CD1c-positive myeloid dendritic cell (primary cell): ENCODE measurements around the gene SLC39A3.
"Not testable (repeated sequence)": the region's sequence is repeated elsewhere in the genome, so short reads cannot be mapped to it uniquely, and the experiment has no call there.

Experiments
- DNase-seq: peaks from one replicate; pipeline ENCODE4 v3.0.0-alpha.2; 2016; ENCODE audit errors: extremely low spot score

SLC39A3 gene

DNA sequence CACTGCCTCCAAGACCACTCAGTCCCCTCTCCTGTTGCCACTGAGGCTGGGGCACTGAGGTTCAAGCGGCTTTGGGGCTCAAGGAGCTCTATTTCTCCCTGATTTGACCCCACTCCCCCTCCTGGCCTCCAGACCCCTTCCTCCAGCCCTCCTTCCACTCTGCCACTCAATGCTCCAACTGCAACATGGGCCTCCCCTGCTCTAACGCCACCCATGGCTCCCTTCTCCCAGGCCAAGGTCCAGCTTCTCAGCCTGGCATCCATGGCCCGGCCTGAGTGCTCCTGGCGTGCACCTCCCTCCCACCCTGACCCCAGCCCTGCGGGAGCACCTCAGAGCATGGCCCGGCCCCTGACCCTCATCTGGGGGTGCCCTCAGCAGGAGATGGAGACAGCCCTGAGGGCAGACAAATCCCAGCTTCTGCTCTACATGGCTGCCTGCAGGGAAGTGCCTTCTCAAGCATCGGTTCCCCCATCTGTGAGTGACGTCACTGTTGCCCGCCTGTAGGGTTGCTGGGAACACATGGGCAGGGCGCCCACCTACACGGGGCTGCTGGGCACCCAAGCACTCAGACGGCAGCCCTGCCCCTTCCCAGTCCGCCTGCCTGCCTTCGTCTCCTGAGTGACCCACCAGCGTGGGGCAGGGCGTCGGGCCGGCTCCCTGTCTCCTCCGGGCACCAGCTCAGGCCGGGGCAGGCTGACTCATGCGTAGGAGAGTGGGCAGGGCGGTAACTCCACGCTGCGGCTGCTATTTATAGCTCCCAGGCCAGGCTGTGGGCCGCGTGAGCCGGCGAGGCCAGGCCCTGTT, 17.1 kb downstream of the SLC39A3 start:
- peak; percentile 91 for DNase-seq

DNA sequence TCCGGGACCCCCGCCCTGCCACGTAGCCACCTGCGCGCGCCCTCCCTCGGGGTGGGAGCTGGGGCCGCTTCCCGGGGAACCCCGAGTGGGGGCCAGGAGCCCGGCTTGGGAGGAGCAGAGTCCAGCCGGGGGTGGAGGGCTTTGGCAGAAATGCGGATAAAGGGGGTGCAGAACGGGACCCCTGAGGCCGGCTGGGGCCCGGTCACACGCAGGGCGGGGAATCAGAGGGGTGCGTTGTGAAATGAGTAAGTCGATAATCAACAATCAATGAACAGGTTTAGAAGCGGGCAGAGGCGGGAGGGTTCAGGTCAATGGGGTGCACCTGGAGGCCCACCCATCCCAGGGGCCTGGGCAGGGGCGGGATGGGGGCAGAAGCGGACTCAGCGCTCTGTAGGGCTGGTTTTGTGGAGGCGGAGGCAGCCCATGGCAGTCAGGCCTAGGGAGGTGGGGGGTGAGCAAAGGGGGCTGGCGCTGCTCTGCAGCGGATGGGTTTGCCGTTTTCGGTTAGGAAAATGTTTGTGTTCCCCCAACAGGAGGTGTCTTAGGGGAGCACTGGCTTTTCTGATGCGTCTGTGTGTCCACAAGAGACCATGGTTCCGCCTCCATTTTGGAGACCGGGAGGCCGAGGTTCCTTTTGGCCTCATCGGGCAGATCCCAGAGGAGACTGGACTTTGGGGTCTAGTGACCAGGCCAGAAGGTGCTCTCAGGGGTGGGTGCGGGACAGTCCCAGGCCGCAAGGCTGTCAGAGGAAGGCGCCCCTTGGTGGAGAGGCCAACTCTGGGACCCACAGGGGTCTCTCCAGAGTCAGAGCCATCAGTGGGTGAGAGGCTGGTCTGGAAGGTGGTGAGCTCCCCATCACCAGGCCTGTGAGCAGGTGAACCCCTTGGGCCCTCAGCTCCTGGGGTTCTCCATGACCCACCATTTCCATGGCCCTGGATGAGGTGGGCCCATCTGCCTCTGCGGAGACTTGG, 18.0 kb downstream of the SLC39A3 start:
- DNase-seq: no peak

DNA sequence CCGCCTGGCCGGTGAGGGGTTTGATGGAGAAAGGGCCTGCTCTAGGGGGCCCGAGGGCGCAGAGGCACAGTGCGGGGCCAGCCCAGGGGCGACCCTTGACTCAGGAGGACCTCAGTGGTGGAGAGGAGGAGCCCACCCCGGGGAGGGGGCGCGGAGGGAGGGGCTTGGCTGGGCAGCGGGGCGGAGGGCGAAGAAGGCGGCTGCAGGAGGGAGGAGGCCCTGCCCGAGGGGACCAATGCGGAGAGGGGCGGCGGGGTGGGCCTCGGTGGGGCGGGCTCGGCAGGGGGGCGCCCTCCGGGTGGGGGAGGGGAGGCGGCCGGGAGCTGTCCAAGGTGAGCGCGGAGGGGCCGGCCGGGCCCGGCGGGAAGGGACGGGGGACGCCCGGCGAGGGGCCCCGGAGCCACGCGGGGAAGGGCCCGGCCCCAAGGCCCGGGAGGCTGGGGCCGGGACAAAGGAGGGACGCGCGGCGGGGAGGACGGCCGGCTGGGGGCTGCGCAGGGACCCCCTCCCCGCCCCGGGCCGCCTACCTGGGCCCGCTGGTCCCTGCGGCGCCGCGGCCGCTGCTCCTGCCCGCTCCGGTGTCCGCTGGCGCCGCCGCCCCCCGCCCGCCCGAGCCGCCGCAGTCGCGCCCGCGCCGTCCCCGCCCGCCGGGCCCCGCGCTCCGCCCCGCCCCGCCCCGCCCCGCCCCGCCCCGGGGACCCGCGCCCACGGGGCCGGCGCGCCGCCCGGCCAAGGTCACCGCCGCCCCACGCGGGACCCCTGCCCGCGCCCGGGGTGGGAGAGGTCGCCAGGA, 18.8 kb downstream of the SLC39A3 start, which contains the start of gene DIRAS1:
Gene DIRAS1 (minus strand): TSS at position 596 of the 793 bp plus-strand sequence. CDS start 3,566 bp downstream, outside the sequence.
- DNase-seq: no peak

DNA sequence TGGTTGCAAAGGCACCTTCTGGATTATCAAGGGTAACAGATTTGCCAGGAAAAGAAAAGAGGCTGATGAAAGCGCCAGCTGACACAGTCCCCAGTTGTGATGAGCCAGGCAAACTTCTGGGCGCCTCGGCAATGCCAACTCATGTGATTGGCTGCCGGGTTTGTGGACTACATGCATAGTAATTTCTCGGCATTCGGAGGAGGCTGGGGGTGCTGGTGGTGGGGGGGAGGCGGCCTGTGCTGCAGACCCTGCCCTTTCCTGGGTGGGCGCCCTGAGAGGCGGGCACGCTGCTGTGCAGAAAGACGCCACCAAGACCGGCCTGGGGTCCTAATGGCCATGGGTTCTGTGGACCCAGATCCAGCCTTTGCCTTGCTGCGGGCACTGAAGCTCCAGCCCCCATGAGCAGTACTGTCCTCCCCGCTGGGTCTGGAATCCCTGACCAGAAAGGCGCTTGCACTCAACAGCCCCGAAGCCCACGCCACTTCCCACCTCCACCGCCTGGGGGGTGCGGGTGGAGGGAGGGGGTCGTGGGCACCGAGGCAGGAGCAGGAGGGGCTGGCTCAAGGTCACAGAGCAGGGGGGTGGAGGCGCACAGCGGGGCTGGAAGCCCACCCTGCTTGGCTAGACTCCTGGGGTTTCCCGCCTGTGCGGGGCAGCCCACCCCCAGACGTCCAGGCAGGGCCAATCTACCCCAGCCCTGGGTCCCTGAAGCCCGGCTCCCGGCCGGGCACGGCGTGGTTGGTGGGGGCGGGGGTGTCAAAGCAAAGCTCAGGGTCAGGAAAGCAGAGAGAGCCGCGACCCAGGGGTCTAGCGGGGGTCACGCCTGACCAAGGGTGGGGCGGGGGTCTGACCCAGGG, 19.7 kb downstream of the SLC39A3 start:
- DNase-seq: peak; percentile 31

DNA sequence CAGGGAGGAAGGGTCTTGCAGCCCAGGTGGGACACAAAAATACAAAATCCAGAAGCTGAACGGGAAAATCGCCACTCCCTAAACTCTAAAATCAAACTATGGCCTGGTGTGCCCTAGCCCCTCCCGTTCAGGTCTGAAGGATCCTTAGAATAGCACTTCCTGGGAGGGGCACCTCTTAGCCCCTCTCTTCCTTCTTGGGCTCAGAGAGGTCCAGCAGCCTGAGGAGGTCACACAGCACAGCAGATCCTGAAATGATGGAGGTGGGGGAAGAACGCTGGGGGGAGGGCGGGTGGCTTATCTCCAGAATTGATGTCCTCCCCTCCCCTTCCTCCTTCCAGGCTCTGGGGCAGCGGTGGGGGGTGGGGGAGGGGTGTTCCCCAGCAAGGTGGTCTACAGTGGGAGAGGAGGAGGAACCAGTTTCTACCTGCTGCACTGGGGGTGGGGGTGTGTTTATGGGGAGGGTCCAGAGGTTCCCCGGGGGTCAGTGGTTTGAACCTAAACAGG, 20.5 kb downstream of the SLC39A3 start:
- DNase-seq: no peak

DNA sequence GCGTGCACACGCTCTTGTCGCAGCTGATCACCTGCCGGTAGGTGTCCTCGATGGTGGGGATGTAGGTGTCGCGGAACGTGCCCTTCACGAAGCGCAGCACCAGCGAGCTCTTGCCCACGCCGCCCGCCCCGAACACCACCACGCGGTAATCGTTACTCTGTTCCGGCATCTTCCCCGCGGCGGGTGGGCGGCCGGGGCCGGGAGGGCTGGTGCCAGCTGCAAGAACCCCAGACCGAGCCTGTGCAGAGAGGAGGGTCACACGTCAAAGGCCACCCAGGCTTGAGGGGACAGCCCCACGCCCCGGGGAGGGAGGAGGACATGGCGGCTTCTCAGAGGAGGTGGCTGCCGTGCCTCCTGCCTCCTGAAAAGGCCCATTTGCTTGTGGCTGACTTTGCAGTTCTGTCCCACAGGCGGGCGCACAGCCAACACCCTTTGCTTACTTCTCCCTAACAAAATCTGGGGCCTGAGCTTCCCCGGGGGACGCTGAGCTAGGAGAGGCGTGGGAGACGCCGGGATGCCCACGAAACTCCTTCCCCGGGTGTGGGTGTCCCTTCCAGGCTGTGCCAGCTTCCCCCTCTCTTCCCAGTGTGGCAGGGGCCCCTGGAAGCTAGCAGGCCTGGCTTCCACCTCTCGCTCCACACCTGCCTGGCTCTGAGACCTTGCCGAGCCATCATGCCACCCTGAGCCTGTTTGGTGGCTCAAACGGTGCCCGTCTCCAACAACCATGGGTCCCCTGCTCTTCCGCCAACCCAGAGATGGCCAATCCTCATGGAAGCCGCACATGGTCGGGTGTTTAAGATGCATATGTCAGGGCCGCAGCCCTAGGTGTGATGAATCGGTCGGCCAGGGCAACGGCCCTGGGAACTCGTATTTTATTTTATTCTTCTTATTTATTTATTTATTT, 21.9 kb downstream of the SLC39A3 start:
- DNase-seq: no peak

DNA sequence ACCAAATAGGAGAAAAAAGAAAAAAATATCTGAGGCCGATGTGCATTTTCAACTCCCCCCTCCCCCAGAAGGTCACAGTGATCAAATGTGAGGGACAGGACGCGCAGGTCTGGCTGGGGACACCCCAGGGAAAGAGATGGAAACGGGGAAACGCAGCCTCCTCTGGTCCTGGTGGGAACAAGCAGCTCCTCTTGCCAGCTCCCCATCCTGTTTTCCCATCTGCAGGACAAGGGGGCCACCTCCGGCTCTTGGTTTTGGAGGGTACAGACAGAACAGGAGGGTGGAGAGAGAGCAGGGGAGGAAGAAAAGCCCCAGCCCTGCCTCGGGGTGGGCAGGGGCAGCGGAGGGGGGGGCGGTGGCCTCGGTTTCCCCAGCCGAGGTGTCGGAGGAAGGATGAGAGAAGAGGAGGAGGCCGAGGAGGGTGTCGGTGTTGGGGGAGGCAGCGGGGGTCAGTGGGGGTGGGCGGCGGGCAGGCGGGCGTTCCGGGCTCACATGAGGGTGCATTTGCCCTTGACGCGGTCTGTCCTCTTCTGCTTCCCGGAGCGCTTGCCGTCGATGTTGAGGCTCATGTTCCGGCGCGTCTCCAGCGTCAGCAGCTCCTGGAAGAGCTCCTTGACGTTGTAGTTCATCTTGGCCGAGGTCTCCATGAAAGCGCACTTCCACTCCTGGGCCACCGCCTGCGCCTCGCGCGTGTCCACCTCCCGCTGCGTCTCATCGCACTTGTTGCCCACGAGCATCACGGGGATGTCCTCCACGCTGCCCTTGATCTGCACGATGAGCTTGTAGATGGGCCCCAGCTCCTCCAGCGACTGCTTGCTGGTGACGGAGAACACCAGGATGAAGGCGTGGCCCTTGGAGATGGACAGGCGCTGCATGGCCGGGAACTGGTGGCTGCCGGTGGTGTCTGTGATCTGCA, 22.8 kb downstream of the SLC39A3 start:
- DNase-seq: no peak

DNA sequence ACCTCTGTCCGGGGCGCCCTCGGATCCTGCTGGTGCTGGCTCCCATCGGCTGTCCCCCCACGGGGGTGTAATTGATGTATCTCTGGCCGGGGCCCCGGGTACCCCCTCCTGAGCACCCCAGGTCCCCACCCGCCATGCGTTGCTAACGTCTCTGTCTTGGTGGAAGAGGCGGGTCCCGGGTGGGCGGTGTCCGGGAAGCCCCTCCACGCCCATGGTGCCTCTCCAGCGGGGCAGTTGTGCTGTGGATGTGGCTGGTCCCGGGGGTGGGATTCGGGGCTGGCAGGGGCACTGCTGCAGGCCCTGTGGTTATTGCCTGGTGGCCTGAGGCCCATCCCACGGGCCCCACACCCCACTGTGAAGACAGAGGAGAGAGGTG, 23.6 kb downstream of the SLC39A3 start:
- no peak for DNase-seq

DNA sequence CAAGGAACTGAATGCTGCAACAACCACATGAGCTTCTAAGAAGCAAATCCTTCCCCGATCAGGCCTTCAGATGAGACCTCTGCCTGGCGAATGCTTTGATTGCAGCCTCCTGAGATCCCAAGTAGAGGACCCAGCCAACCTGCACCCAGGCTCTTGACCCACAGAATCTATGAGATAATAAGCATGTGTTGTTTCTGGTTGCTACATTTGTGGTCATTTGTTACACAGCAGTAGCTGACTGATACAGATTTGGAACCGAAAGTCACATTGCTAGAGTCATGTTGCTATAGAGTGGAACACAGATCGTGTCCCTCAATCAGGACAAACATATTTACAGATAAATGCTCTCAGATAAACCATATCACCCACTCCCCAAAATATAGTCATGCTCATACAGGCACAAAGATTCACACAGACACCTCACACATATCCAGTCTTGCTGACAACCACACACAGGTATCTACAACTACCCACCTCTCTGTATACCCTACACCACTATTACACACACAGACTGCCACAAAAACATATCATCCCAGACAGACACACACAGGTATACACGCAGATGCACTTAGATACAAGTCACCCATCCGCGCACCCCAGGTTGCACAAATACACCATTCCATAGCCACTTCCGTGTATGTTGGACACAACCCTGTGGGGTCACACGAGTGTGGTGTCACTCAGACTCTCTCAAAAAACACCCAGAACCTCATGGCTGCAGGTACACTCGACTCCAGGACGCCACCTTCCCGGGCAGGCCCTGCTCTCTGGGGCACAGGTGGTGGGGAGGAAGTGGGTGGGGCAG, 24.1 kb downstream of the SLC39A3 start:
- no peak for DNase-seq

DNA sequence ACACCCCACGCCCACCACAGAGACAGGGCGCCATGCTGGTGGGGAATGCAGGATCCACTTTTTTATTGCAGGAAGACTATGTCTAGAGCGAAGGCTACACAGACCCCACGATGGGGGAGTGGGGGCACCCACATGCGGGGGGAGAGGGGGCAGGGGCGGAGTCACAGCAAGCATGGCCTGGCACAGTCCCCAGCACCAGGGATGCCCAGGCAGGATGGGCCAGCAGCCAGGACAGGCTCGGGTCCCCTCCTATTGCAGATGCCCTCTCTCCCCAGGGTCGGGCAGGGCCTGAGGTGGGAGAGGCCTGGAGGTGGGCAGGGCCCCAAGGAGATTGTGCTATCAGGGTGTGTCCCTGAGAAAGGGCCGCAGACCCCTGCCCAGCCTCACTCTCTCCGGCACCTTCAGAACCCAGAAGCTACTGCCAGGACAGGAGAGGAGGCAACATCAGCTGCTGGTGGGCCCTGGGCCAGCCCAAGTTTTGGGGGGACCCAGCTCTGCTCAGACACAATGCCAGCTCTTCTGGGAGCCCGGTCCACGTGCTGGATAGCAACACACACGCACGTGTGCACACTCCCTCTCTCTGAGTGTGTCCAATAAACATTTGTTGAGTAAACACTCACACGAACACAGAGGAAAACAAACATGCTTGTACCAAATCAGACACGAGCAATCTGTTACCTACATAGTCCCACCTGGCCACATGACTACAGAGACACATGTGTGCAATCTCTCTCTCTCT, 25.1 kb downstream of the SLC39A3 start:
- no peak for DNase-seq

DNA sequence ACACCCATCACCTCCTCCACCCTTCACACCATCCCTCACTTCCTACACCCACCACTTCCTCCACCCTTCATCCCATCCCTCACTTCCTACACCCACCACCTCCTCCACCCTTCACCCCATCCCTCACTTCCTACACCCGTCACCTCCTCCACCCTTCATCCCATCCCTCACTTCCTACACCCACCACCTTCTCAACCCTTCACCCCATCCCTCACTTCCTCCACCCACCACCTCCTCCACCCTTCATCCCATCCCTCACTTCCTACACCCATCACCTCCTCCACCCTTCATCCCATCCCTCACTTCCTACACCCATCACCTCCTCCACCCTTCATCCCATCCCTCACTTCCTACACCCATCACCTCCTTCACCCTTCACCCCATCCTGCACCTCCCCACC, 25.7 kb downstream of the SLC39A3 start:
- DNase-seq: not testable (repeated sequence)

DNA sequence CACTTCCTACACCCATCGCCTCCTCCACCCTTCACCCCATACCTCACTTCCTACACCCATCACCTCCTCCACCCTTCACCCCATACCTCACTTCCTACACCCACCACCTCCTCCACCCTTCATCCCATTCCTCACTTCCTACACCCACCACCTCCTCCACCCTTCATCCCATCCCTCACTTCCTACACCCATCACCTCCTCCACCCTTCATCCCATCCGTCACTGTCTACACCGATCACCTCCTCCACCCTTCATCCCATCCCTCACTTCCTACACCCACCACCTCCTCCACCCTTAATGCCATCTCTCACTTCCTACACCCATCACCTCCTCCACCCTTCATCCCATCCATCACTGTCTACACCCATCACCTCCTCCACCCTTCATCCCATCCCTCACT, 26.6 kb downstream of the SLC39A3 start:
- DNase-seq: not testable (repeated sequence)

DNA sequence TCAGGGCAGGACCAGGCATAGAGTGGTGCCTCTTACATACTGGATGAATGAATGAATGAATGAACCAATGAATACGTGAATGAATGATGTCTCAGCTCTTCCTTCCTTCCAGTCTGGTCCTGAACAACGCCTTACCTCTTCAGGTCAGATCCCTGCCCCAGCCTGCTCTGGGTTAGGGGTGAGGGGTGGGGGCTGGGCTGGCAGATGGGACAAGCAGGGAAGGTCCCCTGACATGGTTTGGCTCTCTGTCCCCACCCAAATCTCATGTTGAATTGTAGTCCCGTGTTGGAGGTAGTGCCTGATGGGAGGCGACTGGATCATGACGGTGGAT, 28.0 kb downstream of the SLC39A3 start:
- DNase-seq: no peak

DNA sequence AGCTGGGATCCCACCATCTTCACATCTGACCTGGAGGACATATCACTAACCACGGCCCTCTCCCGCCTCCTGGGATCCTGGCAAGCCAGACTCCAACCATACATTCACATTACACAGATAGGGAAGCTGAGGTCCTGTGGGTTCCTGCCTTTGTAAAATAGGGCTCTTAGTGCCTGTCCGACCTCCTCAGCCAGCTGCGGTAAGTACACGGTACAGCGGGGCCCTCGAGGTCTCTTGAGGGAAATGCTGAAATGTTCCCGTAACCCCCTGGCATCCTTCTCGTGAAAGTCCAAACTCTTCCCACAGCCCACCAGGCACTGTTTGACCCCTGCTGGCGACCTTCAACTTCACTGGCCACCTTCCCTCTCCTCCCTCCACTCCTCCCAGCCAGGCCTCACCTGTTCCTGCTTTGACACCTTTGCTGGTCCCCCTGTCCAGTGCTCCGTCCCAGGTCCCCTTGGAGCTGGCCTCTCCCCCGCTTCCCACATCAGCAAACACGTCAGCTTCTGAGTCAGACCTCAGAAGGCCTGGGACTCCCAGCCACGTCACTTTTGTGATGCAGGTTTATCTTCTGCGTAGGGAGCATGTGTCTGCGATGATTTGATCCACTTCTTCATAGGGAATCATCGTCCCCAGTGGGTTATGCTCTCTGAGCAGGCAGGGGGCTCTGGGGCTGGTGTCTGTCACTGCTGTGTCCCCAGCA, 28.5 kb downstream of the SLC39A3 start:
- DNase-seq: peak; percentile 65

DNA sequence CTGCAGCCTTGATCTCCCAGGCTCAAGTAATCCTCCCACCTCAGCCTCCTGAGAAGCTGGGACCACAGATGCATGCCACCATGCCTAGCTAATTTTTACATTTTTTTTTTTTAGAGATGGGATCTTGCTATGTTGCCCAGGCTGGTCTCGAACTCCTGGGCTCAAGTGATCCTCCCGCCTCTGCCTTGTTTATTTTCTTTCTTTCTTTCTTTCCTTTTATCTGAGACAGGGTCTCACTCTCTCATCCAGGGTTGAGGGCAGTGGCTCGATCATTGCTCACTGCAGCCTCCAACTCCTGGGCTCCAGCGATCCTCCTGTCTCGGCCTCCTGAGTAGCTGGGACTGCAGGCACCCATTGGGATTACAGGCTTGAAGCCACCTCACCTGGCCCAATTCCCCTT, 33.6 kb downstream of the SLC39A3 start:
- no peak for DNase-seq

DNA sequence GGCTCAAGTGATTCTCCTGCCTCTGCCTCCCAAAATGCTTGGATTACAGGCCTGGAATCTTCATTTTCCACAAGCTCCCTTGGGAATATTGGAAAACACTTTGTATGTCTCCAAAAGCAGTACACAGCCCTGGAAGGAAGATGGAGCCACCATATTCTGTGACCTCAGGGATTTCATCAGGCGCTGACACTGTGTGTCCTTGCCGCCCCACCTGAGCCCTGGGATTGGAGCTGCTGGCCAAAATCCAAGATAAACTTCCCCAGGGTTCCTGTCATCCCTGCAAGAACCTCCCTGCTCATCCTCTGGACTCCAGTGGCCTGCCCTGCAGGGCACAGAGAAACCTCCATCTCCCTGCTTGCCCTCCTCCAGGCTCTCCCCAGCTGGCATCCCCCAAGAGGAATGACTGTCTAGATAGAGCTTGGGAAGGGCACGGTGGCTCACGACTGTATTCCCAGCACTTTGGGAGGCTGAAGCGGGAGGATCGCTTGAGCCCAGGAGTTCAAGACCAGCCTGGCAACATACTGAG, 36.1 kb downstream of the SLC39A3 start:
- no peak for DNase-seq
